Prostate gland (tissue), 2 donors: ENCODE measurements around the gene PERCC1. TPM values are rescaled to one million over a fixed set of nuclear protein-coding genes. Genes with fewer than 3 reads are reported as not detected.

ENCODE experiments used
- DNase-seq: peaks from one replicate; pipeline ENCODE4 v3.0.0-alpha.2; 2019; ENCODE audit warnings: low spot score
- H3K27ac ChIP-seq, 2 donors: fragments of 200-600 bp; sonication (generic); 2 replicates each; pipeline ENCODE4 v1.5.1; 2017 to 2019
- H3K27me3 ChIP-seq: fragments of 200-600 bp; sonication (generic); replicated peaks from 2 replicates; pipeline ENCODE4 v1.5.1; 2019; ENCODE audit not compliant: insufficient read depth
- H3K36me3 ChIP-seq, 2 donors: fragments of 200-600 bp; sonication (generic); 1 replicate in 1 of 2; 2 replicates in 1 of 2; pipeline versions ENCODE4 v1.5.1 to v1.8.1; 2017 to 2019
- H3K4me1 ChIP-seq: fragments of 200-600 bp; sonication (generic); replicated peaks from 2 replicates; pipeline ENCODE4 v1.5.1; 2019
- H3K4me3 ChIP-seq, 2 donors: fragments of 200-600 bp; sonication (generic); 2 replicates each; pipeline ENCODE4 v1.5.1; 2017 to 2019
- H3K9me3 ChIP-seq: fragments of 200-600 bp; sonication (generic); 2 replicates; pipeline ENCODE4 v1.5.1; 2017
- CTCF ChIP-seq, 4 experiments: fragments of 200-600 bp in 2 of 4; fragments of 450-650 bp in 2 of 4; sonication (generic) in 2 of 4; IDR thresholded peaks; 1 replicate in 3 of 4; 2 replicates in 1 of 4; pipeline ENCODE4 v1.5.1; 2016 to 2019; ENCODE audit warnings: antibody characterized with exemption in 4 of 4, mild to moderate bottlenecking in 2 of 4, moderate library complexity in 2 of 4
- POLR2A ChIP-seq: fragments of 450-650 bp; IDR thresholded peaks from one replicate; pipeline ENCODE4 v1.6.1; 2016; ENCODE audit warnings: antibody characterized with exemption, mild to moderate bottlenecking
- POLR2AphosphoS5 ChIP-seq: sonication (generic); formaldehyde crosslinking; IDR thresholded peaks from one replicate; pipeline ENCODE4 v1.6.1; 2017; ENCODE audit warnings: antibody characterized with exemption
- WGBS: methylation state at CpG from one replicate; pipeline ENCODE4 v1.1.5; 2018; 5-methylcytosine and 5-hydroxymethylcytosine counted together
- intact Hi-C: fragments of 100-400 bp; cut with DNase I; formaldehyde crosslinking; loops from one replicate; pipeline ENCODE4 v1.14.2; 2022
- total RNA-seq, 2 donors: library from RNA; depleted of rRNA; stranded (reverse); fragments of >200 nt; gene quantifications; one replicate each; pipeline ENCODE4 v1.1.0, GENCODE V29; 2016

The PERCC1 gene
- total RNA-seq, 2 donors from 2014 or later, result 26.0 to 45.2 TPM

DNA sequence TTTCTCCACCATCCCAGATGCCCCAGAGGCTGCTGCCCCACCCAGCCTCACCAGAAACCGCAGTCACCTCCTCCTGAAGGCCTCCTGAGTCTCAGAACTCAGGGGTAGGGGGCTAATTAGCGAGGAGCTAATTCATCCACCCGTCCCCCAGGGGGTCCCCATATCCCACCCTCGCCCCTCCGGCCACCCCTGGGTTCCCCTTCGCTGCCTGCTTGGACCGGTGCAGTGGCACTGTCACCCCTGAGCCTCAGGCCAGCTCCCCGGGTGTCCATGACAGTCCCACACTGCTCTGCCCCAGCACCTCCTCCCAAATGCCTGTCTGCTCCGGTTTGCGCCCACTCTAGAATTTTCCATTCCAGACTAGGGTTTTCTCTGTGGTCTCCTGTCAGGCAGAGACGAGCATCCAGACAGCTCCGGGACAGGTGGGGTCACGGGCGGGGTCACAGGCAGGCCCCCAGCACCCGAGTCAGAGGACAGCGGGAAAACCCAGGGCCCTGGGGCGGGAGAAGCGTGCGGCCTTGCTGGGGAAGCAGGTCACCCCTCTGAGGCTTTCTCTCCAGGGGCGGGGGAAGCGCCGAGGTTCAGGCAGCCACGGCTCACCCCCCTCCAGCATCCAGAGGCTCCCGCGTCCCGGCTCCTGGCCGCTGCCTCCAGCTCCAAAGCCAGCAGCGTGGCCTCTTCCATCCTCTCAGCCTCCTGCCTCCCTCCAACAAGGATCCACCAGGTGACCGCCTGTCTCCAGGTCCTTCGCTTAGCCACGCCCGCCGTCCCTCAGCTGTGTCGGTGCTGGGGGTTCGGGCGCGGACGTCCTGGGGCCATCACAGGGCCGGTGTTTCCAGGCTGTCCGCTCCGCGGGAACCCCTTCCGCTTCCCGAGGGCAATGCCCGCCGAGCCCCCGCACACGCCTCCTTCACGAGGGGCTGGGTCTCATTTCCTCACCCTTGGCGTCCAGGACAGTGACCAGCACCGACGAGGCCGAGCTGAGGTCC is 3.1 kb upstream of the PERCC1 start:
- TF ChIP-seq POLR2AphosphoS5 (no peak), POLR2A (no peak), CTCF (IDR thresholded peaks at IDR 0.05) (no peak)
- Histone ChIP-seq H3K27ac (no peak overlapping the region), H3K36me3 (no peaks in the 10 kb centered on the region), H3K4me1 (peaks cover 7% of the 10 kb centered on the region), H3K9me3 (no peaks in the 10 kb centered on the region), H3K27me3 (no peaks in the 10 kb centered on the region), H3K4me3 (no peak overlapping the region)
- DNase-seq, result no peak
- intact Hi-C loops, result no loop called here
- 87% methylated on average over 36 of the region's 53 CpGs for WGBS

DNA sequence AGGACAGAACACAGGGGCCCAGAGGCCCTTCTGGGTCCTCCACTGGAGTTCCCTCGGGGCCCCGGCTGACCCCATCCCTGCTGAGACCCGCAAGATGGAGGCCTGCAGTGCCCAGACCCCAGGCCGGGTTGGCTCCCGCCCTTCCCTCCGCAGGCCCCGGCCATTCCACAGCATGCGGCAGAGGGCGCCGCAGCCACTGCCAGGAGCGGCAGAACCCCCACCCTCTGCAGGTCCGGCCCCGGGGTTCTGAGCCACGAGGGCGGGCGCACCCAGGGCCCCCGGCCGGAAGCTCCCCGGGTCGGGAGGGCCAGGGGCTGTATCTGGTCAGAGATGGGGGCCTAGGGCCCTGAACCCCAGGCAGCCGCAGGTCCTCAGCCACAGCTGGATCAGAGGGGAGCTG is 2.4 kb upstream of the PERCC1 start:
- peak in 1 of 4 experiments; percentile 13 for TF ChIP-seq CTCF (IDR thresholded peaks at IDR 0.05)
- TF ChIP-seq POLR2A, result no peak
- H3K36me3 ChIP-seq, result no peaks in the 10 kb centered on the region
- DNase-seq, result no peak
- WGBS, result 45% methylated on average over 19 of the region's 21 CpGs
- H3K27ac ChIP-seq, result no peak overlapping the region
- peaks cover 7% of the 10 kb centered on the region for H3K4me1 ChIP-seq
- H3K27me3 ChIP-seq, result no peaks in the 10 kb centered on the region
- no peaks in the 10 kb centered on the region for H3K9me3 ChIP-seq
- intact Hi-C loops, result no loop called here
- no peak overlapping the region for H3K4me3 ChIP-seq

- H3K27ac ChIP-seq, result no peak overlapping the region
- no peak overlapping the region for H3K4me3 ChIP-seq
- intact Hi-C loops, result no loop called here
- WGBS, result 83% methylated on average over 6 of the region's 11 CpGs
- DNase-seq, result no peak
- H3K9me3 ChIP-seq, result no peaks in the 10 kb centered on the region
- H3K27me3 ChIP-seq, result no peaks in the 10 kb centered on the region
- peaks cover 7% of the 10 kb centered on the region for H3K4me1 ChIP-seq
- TF ChIP-seq CTCF (IDR thresholded peaks at IDR 0.05) (no peak), POLR2A (no peak), POLR2AphosphoS5 (no peak)
- H3K36me3 ChIP-seq, result no peaks in the 10 kb centered on the region
Observed at GRCh38 chr16:1429012-1429411, 1.9 kb upstream of the PERCC1 start.

- Histone ChIP-seq H3K36me3 (no peaks in the 10 kb centered on the region), H3K27me3 (no peaks in the 10 kb centered on the region), H3K9me3 (no peaks in the 10 kb centered on the region), H3K27ac (no peak overlapping the region), H3K4me3 (no peak overlapping the region), H3K4me1 (peaks cover 7% of the 10 kb centered on the region)
- TF ChIP-seq POLR2A (no peak), CTCF (IDR thresholded peaks at IDR 0.05) (no peak), POLR2AphosphoS5 (no peak)
- 93% methylated on average over 13 of the region's 13 CpGs for WGBS
- DNase-seq, result no peak
- intact Hi-C loops, result no loop called here
Observed at GRCh38 chr16:1429631-1430030, 1.2 kb upstream of the PERCC1 start.
